ENCODE results near the gene USF1. TPM values are rescaled to one million over a fixed set of nuclear protein-coding genes. Genes with fewer than 3 reads are reported as not detected.

USF1 gene
- total and polyA plus RNA-seq, 4 donors, result 67.5 to 95.1 (median 73.5) TPM

DNA sequence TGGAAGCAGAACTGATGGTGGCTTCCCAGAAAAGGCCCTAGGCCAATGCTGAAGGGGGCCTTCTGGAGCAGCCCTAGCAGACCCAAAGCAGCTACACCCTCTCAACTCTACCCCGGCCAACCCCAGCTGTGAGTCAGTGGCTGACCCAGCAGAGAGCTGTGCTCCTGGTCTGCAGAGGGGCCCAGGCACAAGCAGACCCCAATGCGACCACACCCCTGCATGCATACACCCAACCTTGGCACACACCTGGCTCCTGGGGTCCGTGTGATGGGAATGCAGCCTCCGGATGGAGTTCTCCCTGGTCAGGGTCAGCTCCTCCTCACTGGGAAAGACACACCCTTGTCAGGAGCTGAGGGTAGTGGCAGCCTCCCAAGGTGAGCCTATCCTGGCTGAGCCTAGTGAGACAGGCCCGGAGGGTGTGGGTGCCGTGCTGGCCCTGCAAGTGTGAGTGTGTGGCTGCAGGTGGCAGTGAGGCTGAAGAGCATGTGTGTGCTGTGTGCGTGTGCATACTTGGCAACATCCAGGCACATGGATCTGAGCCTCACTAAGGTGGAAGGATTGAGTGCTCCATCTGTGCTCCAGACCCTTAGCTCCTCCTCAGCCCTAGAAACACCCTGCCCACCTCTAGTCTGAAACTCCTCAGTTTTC is 27.8 kb upstream of the USF1 start:
- Histone ChIP-seq H3K9ac (ENCODE audit: insufficient read depth in 1 of 2, low read length in 2 of 2) (no peak overlapping the region), H3K9me3 (ENCODE audit: control insufficient read depth in 4 of 4, insufficient read depth in 3 of 4, low read length in 3 of 4) (no peaks in the 10 kb centered on the region), H3K4me3 (no peak overlapping the region), H3K4me1 (ENCODE audit: control insufficient read depth in 5 of 5, insufficient read depth in 5 of 5, low read length in 5 of 5) (no peaks in the 10 kb centered on the region), H3K27me3 (ENCODE audit: control insufficient read depth in 3 of 3, insufficient read depth in 3 of 3, low read length in 2 of 3) (no peaks in the 10 kb centered on the region), H3K36me3 (ENCODE audit: control insufficient read depth in 4 of 4, insufficient read depth in 4 of 4, low read length in 4 of 4) (peaks cover 0 to 2% (median 0%) of the 10 kb centered on the region in 4 donors), H3K27ac (ENCODE audit: low read depth in 1 of 2, low read length in 1 of 2) (no peak overlapping the region)
- TF ChIP-seq CTCF (IDR thresholded peaks at IDR 0.05; ENCODE audit: control extremely low read depth, extremely low read depth), result no peak
- WGBS, 2 donors, result 76% methylated on average over 7 of the region's 7 CpGs
- ATAC-seq (ENCODE audit: insufficient read depth, low FRiP score) (no peak), DNase-seq (no peak)

GRCh38 chr1:161072751-161073449 is 27.1 kb upstream of the USF1 start:
- H3K9ac ChIP-seq (ENCODE audit: insufficient read depth in 1 of 2, low read length in 2 of 2), result no peak overlapping the region
- no peak for ATAC-seq (ENCODE audit: insufficient read depth, low FRiP score)

GRCh38 chr1:161071886-161072371 is 26.2 kb upstream of the USF1 start:
- Histone ChIP-seq H3K36me3 (ENCODE audit: control insufficient read depth in 4 of 4, insufficient read depth in 4 of 4, low read length in 4 of 4) (peaks cover 0 to 2% (median 0%) of the 10 kb centered on the region in 4 donors), H3K4me3 (no peak overlapping the region), H3K27me3 (ENCODE audit: control insufficient read depth in 3 of 3, insufficient read depth in 3 of 3, low read length in 2 of 3) (no peaks in the 10 kb centered on the region), H3K4me1 (ENCODE audit: control insufficient read depth in 5 of 5, insufficient read depth in 5 of 5, low read length in 5 of 5) (peaks cover 0 to 2% (median 0%) of the 10 kb centered on the region in 5 donors), H3K27ac (ENCODE audit: low read depth in 1 of 2, low read length in 1 of 2) (no peak overlapping the region), H3K9ac (ENCODE audit: insufficient read depth in 1 of 2, low read length in 2 of 2) (no peak overlapping the region), H3K9me3 (ENCODE audit: control insufficient read depth in 4 of 4, insufficient read depth in 3 of 4, low read length in 3 of 4) (no peaks in the 10 kb centered on the region)
- 55 to 59% methylated on average over 9 of the region's 9 CpGs for WGBS, 2 donors
- peak in 2 of 3 donors; percentile 17 to 41 for DNase-seq
- TF ChIP-seq CTCF (IDR thresholded peaks at IDR 0.05; ENCODE audit: control extremely low read depth, extremely low read depth), result peak; percentile 35
- ATAC-seq (ENCODE audit: insufficient read depth, low FRiP score), result no peak

More at GRCh38 chr1:161072751-161073449, 27.1 kb upstream of the USF1 start:
- TF ChIP-seq CTCF (IDR thresholded peaks at IDR 0.05; ENCODE audit: control extremely low read depth, extremely low read depth), result no peak
- WGBS, 2 donors, result 93 to 95% methylated on average over 19 of the region's 19 CpGs
- Histone ChIP-seq H3K27me3 (ENCODE audit: control insufficient read depth in 3 of 3, insufficient read depth in 3 of 3, low read length in 2 of 3) (no peaks in the 10 kb centered on the region), H3K27ac (ENCODE audit: low read depth in 1 of 2, low read length in 1 of 2) (no peak overlapping the region), H3K4me1 (ENCODE audit: control insufficient read depth in 5 of 5, insufficient read depth in 5 of 5, low read length in 5 of 5) (peaks cover 0 to 2% (median 0%) of the 10 kb centered on the region in 5 donors), H3K36me3 (ENCODE audit: control insufficient read depth in 4 of 4, insufficient read depth in 4 of 4, low read length in 4 of 4) (peaks cover 0 to 2% (median 0%) of the 10 kb centered on the region in 4 donors), H3K9me3 (ENCODE audit: control insufficient read depth in 4 of 4, insufficient read depth in 3 of 4, low read length in 3 of 4) (no peaks in the 10 kb centered on the region), H3K4me3 (no peak overlapping the region)
- DNase-seq, result no peak

Measured in lung (tissue), 12 donors.